ENCODE results near the gene CLEC16A. TPM values are rescaled to one million over a fixed set of nuclear protein-coding genes. Genes with fewer than 3 reads are reported as not detected.

CLEC16A gene
- total RNA-seq, 1 donor from 2014 or later = 34.6 TPM

DNA sequence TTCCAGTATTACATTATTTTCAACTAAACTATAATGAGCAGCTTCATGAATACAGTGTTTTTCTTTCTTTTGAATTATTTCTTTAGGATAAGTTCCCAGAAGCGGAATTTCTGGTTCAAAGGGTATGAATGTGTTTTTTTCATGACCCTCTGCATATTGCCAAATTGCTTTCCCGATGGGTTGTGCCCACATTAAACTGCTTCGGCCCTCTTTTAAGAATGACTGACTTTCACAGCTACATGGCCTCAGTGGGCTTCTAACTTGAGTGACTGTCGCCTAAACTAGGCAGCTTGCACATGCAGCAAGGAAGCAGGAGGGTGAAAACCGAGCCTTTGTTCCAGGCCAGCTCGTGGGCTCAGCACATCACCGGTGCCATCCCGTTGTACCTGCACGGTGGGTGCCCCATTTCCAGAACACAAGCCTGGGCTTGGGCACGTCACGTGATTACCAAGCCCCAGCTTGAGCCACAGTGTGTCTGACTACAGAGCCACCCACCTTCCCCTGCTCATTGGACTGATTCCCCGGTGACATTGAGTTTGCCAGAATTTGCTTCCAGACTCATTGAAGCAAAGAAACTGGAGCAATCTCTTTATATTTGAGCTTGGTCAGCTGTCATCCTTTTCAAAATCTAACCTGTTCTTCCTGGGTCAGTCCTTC, 112.8 kb downstream of the CLEC16A start:
- Histone ChIP-seq H3K4me3 (no peak overlapping the region), H3K36me3 (peaks cover 34% of the 10 kb centered on the region), H3K9me3 (no peaks in the 10 kb centered on the region), H3K27ac (no peak overlapping the region), H3K27me3 (ENCODE audit: low read depth) (no peaks in the 10 kb centered on the region), H3K4me1 (peaks cover 5% of the 10 kb centered on the region)
- intact Hi-C loops (cut with DNase I) = no loop called here
- no peak for DNase-seq
- TF ChIP-seq, protein P1, sequence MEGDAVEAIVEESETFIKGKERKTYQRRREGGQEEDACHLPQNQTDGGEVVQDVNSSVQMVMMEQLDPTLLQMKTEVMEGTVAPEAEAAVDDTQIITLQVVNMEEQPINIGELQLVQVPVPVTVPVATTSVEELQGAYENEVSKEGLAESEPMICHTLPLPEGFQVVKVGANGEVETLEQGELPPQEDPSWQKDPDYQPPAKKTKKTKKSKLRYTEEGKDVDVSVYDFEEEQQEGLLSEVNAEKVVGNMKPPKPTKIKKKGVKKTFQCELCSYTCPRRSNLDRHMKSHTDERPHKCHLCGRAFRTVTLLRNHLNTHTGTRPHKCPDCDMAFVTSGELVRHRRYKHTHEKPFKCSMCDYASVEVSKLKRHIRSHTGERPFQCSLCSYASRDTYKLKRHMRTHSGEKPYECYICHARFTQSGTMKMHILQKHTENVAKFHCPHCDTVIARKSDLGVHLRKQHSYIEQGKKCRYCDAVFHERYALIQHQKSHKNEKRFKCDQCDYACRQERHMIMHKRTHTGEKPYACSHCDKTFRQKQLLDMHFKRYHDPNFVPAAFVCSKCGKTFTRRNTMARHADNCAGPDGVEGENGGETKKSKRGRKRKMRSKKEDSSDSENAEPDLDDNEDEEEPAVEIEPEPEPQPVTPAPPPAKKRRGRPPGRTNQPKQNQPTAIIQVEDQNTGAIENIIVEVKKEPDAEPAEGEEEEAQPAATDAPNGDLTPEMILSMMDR (IDR thresholded peaks at IDR 0.05) = no peak
- no peak for ATAC-seq

DNA sequence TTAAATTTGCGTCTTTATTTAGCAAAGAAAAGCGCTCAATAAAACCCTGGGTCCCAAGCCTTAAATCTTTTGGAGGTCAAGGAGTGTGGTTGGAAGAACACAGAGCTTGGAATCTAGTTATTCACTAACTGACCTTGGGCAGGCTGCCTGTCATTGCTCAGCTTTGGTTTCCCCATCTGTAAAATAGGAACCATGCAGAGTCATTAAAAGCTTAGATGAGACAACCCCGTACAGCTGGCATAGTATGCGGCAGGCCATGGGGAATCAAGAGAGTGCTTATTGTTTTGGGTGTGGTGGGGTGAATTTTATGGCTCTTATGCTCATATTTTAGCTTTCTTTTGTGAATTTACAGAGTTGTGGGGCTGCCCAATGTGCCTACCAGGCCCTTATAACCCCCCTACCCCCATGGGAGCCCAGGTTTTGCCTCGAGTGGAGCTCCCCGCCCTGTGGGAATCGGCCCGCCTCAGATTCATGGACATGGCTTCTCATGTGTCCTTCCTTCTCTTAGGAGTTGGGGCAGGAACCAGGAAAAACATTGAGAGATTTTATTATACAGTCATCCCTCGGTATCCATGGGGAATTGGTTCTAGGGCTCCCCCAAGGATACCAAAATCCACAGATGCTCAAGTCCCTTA, 113.5 kb downstream of the CLEC16A start:
- TF ChIP-seq, protein P1 (IDR thresholded peaks at IDR 0.05) = no peak
- Histone ChIP-seq H3K9me3 (no peaks in the 10 kb centered on the region), H3K27ac (no peak overlapping the region), H3K36me3 (peaks cover 29% of the 10 kb centered on the region), H3K4me1 (peaks cover 5% of the 10 kb centered on the region), H3K27me3 (ENCODE audit: low read depth) (no peaks in the 10 kb centered on the region), H3K4me3 (no peak overlapping the region)
- no peak for DNase-seq
- intact Hi-C loops (cut with DNase I) = no loop called here
- ATAC-seq = no peak

GRCh38 chr16:11058832-11059231, 114.5 kb downstream of the CLEC16A start:
- H3K27ac ChIP-seq = peak overlapping the region; percentile 65

DNA sequence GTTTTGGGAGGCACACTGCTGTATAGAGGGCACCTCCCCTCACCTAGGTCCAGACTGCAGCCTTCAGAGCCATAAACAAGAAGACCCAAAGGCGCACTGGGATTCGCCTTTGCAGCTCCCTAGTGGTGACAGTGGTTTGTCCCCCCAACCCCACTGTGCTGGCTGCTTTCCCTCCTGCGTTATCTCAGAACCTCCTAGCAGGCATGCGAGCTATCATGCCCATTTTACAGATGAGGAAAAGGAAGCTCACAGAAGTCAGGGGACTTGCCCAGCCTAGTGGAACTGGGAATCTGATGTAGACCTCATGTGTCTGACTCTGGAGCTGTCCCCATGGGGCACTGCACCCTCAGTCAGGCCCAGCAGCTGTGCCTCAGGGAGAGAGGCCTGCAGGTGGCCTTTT, 115.2 kb downstream of the CLEC16A start:
- intact Hi-C loops (cut with DNase I) = no loop called here
- Histone ChIP-seq H3K4me3 (no peak overlapping the region), H3K4me1 (peaks cover 5% of the 10 kb centered on the region), H3K27me3 (ENCODE audit: low read depth) (no peaks in the 10 kb centered on the region), H3K27ac (peak overlapping the region; percentile 65), H3K36me3 (peaks cover 29% of the 10 kb centered on the region), H3K9me3 (no peaks in the 10 kb centered on the region)
- ATAC-seq (no peak), DNase-seq (no peak)
- TF ChIP-seq, protein P1 (IDR thresholded peaks at IDR 0.05) = no peak

More at GRCh38 chr16:11058832-11059231, 114.5 kb downstream of the CLEC16A start:
- Histone ChIP-seq H3K4me1 (peaks cover 5% of the 10 kb centered on the region), H3K27me3 (ENCODE audit: low read depth) (no peaks in the 10 kb centered on the region), H3K9me3 (no peaks in the 10 kb centered on the region), H3K36me3 (peaks cover 29% of the 10 kb centered on the region), H3K4me3 (no peak overlapping the region)
- DNase-seq (no peak), ATAC-seq (peak; percentile 91 to 94)
- intact Hi-C loops (cut with DNase I) = no loop called here
- TF ChIP-seq, protein P1 (IDR thresholded peaks at IDR 0.05) = no peak

DNA sequence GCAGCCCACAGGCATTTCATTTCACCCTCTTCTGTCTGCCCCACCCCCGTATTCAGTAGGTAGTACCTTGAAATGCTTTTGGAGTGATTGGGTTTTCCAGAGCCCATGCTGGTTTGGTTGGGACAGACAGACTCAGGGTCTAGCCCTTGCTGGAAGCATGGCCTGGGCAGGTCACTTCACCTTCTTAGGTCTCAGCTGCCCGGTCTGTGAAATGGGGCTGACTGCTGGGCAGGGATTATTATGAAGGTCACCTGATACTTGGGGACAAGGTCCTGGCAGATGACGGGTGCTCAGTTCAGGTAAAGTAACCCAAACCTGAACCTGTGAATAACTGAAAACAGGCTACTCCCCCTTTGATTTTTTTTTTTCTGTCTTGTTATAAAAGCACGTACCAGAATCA, 116.0 kb downstream of the CLEC16A start:
- Histone ChIP-seq H3K27me3 (ENCODE audit: low read depth) (no peaks in the 10 kb centered on the region), H3K27ac (peak overlapping the region; percentile 65), H3K36me3 (peaks cover 32% of the 10 kb centered on the region), H3K4me1 (peaks cover 5% of the 10 kb centered on the region), H3K4me3 (no peak overlapping the region), H3K9me3 (no peaks in the 10 kb centered on the region)
- DNase-seq (no peak), ATAC-seq (no peak)
- TF ChIP-seq, protein P1 (IDR thresholded peaks at IDR 0.05) = no peak
- intact Hi-C loops (cut with DNase I) = no loop called here

All from lower lobe of right lung (tissue), 2 donors.